PFSK-1 (cell line): ENCODE results near the gene LIPE.

ENCODE experiments used
- FOXP2 ChIP-seq: optimal IDR thresholded peaks from 2 replicates; pipeline ENCODE3; 2011; ENCODE audit warnings: borderline replicate concordance, control low read depth, inconsistent platforms; ENCODE audit not compliant: insufficient read depth; ENCODE audit errors: extremely low read length, extremely low read depth
- TAF1 ChIP-seq: IDR thresholded peaks from 2 replicates; pipeline ENCODE4 v1.6.1; 2012; ENCODE audit warnings: low read length, control low read depth, borderline replicate concordance; ENCODE audit not compliant: insufficient read depth

- TF ChIP-seq TAF1, result no peak
- TF ChIP-seq FOXP2, result no peak
These were observed 14.5 kb downstream of the LIPE start for GRCh38 chr19:42412661-42413076.
